GM15510 (cell line): Measurements from ENCODE around the gene JAG2.

Source experiments
- POLR2A ChIP-seq: IDR thresholded peaks from 3 replicates; pipeline ENCODE4 v1.6.1; 2011; ENCODE audit warnings: borderline replicate concordance; ENCODE audit not compliant: insufficient read length; ENCODE audit errors: extremely low read depth

The JAG2 gene

GRCh38 chr14:105094193-105094907 is 74.2 kb downstream of the JAG2 start:
- TF ChIP-seq POLR2A = no peak

DNA sequence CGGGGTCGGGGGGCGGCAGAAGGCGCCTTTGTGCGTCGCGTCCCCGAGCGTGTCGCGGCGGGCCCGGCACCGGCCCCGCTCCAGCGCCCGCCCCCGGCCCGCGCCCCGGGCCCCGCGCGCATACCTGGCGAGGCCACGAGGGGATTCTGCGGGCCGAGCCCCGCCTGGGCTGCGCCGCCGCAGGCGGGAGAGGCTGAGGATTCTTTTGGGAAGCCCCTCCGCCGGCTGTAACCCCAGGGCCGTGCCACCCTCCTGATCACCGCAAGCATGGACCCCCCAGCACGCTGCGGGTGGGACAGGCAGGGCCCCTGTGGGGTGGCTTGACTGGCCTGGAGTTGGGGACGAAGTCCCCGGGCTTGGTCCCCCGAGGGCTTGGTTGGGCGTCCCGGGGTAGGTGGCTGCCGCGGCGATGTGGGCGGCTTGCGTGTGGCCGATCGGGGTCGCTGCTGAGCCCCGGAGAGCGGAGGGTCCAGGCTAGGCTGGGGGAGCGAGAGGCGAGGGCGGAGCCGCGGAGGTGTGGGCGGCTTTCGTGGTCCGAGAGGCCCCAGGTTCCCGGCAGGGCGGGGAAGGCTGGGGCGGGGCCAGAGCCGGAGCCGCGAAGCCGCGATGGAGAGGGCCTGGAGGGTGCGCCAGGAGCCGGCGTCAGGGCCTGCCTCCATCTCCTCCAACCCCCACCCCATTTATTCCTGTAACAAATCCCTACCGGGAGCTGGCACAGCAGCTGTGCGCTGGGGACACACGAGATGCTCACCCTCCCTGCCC is 75.0 kb downstream of the JAG2 start:
- no peak for TF ChIP-seq POLR2A

DNA sequence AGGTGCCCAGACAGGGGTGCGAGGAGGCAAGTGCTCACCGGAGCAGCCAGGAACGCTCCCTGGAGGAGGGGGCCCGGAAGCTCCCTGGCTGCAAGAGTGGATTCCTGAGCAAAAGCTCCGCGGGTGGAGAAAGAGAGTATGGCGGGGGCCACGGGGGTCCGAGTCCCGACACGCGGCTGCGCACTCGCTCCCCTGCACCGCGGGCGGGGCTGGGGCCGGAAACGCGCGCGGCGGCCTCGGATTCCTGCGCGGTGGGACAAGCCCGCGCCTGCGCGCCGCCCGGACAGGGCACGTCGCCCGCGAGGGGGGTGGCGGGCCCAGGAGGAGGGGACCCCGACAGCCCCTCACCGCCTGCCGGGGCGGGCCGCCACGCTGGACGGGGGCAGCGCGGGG is 75.5 kb downstream of the JAG2 start:
- TF ChIP-seq POLR2A = no peak

DNA sequence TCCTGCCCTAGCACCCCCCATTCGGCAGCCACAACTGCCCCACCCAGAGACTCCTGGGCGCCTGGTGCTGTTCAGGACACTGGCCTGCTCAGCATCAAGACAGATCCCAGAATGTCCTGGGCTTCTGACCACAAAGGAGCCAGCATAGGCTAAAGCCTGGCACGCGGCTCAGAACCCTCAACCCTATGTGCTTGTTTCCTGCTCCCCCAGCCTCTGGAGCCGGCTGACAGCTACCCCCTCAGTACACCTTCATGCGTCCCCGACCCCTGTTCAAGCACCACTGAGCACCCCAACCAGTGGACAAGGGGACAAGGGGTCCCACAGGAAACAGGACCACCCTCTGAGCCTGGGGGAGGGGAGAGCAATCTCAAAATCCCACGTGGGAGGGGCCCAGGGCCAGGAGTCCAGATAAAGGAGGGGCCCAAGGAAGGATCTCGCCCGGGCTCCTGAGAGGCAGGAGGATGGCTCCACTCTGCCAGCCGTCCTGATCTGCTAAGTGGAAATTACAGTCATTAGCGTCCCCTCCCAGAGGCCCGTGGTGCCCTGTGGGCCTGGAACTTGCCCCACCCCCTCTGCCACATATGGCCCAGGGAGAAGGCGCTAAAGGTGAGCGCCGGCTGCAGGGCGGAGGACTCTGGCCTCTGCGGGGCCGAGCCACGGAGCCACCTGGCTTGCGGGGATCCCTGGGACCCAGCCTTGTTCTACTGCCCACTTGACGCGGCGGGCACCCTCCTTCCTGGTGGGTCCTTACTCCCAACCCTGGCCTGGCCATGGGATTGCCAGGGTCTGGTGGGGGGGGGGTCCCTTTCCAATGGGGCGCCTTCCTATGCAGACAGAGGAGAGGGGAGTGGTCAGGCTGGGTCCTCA is 76.2 kb downstream of the JAG2 start:
- TF ChIP-seq POLR2A = no peak

DNA sequence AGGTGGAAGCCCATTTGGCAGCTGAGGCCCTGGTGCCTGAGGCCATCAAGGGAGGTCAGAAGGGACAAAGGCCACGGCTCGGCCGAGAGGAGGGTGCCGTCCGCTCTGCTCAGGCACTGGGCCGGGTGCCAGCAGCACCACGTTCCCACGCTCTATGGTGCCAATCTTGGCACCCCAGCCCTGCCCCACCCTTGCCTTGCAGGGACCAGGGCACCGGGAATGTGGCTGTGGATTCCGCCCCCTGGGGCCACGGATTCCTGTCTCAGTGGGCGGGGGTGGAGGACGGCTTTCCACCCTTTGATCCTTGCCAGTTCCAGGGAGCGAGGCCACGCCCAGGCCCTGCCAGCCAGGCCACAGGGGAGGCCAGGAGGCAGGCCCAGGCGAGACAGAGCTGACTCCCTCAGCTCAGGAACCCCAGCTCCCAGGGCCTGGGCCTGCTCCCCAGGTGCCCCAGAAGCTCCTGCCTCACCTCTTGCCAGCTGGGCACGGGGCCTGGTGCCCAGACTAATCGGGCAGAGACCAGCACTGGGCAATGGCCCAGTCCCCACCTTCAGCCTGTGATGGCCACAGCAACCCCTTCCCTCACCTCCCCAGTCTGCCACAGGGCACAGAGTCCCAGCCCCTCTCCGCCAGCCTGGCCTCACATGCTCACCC is 76.9 kb downstream of the JAG2 start:
- no peak for TF ChIP-seq POLR2A

- TF ChIP-seq POLR2A = no peak
Observed at GRCh38 chr14:105091054-105091516, 77.5 kb downstream of the JAG2 start.
